HCT116 (cell line): Measurements from ENCODE around the gene HAPLN3. TPM values are rescaled to one million over a fixed set of nuclear protein-coding genes. Genes with fewer than 3 reads are reported as not detected.

Experiments used
- ATAC-seq: fragments of 200-7000 bp; cut with Tn5 transposase; 2 replicates; pipeline ENCODE4 v1.9.1; 2020; ENCODE audit warnings: mild to moderate bottlenecking, moderate library complexity
- BruUV-seq: library from RNA; stranded (reverse); fragments of 400-500 nt; replicated peaks from 2 replicates; lab custom pipeline; 2021; lab: Mats Ljungman, UMichigan
- CTCF ChIA-PET: fragments of 300-600 bp; sonication (Branson Sonifier 250); formaldehyde crosslinking; loops from one replicate; lab custom pipeline; 2021; ENCODE audit warnings: antibody characterized with exemption; lab: Charles Lee
- POLR2A ChIA-PET: fragments of 300-600, 350-600 bp; sonication (Branson Sonifier 250); formaldehyde crosslinking; loops from one replicate; lab custom pipeline; 2021; ENCODE audit warnings: antibody characterized with exemption; lab: Charles Lee
- RAD21 ChIA-PET, 2 experiments: fragments of 300-600 bp; sonication (Branson Sonifier 250); formaldehyde crosslinking; loops; one replicate each; lab custom pipeline; 2023; ENCODE audit warnings: low total read pairs in 2 of 2; ENCODE audit not compliant: uncharacterized antibody in 2 of 2, unreplicated experiment in 2 of 2, low non-redundant PET in 1 of 2; lab: Charles Lee
- DNase-seq: peaks from one replicate; pipeline ENCODE4 v3.0.0-alpha.2; 2010; ENCODE audit warnings: low read depth, low spot score
- H2AFZ ChIP-seq: fragments of 200-600 bp; shearing (Covaris generic), sonication (generic); 2 replicates; pipeline ENCODE4 v1.6.1; 2017; ENCODE audit warnings: low read depth, mixed run types, mixed read lengths, antibody characterized with exemption, low read length; ENCODE audit not compliant: poor library complexity, severe bottlenecking
- H3K27ac ChIP-seq: 2 replicates; pipeline ENCODE4 v1.5.1; 2012; ENCODE audit warnings: low read depth, low read length
- H3K27me3 ChIP-seq: fragments of 200-600 bp; sonication (generic); 2 replicates; pipeline ENCODE4 v1.6.1; 2016; ENCODE audit warnings: mixed run types, low read length, mixed read lengths; ENCODE audit not compliant: insufficient read depth
- H3K36me3 ChIP-seq, 2 experiments: fragments of 200-500 bp in 1 of 2; fragments of 200-600 bp in 1 of 2; sonication (Bioruptor generic) in 1 of 2; sonication (generic) in 1 of 2; 2 replicates each; pipeline versions ENCODE4 v1.5.1 to v1.6.1; 2014 to 2016; ENCODE audit warnings: low read length in 2 of 2, inconsistent platforms in 1 of 2, mixed read lengths in 1 of 2, mixed run types in 1 of 2; ENCODE audit not compliant: insufficient read depth in 2 of 2, control insufficient read depth in 1 of 2
- H3K4me1 ChIP-seq, 2 experiments: fragments of 200-600 bp in 1 of 2; sonication (generic) in 1 of 2; 2 replicates each; pipeline versions ENCODE4 v1.5.1 to v1.6.1; 2012 to 2017; ENCODE audit warnings: low read length in 2 of 2, inconsistent platforms in 1 of 2, mild to moderate bottlenecking in 1 of 2, mixed read lengths in 1 of 2, mixed run types in 1 of 2, moderate library complexity in 1 of 2; ENCODE audit not compliant: insufficient read depth in 2 of 2, control insufficient read depth in 1 of 2
- H3K4me2 ChIP-seq: fragments of 200-600 bp; sonication (generic); 2 replicates; pipeline ENCODE4 v1.6.1; 2017; ENCODE audit warnings: mixed run types, low read length, mixed read lengths
- H3K4me3 ChIP-seq, 2 experiments: fragments of 200-600 bp in 1 of 2; sonication (generic) in 1 of 2; replicated peaks in 1 of 2; 2 replicates each; pipeline ENCODE4 v1.5.1; 2011 to 2016; ENCODE audit warnings: low read length in 2 of 2, control low read depth in 1 of 2, low read depth in 1 of 2, mild to moderate bottlenecking in 1 of 2, mixed read lengths in 1 of 2, mixed run types in 1 of 2
- H3K79me2 ChIP-seq: fragments of 200-600 bp; sonication (generic); 2 replicates; pipeline ENCODE4 v1.6.1; 2017; ENCODE audit warnings: mild to moderate bottlenecking, mixed run types, low read length, moderate library complexity, mixed read lengths; ENCODE audit not compliant: insufficient read depth
- H3K9ac ChIP-seq: fragments of 200-600 bp; sonication (generic); 2 replicates; pipeline ENCODE4 v1.6.1; 2016; ENCODE audit warnings: low read length, mixed read lengths
- H3K9me2 ChIP-seq: fragments of 200-600 bp; sonication (generic), shearing (Covaris generic); 2 replicates; pipeline ENCODE4 v1.6.1; 2017; ENCODE audit warnings: mixed run types, mild to moderate bottlenecking, moderate library complexity; ENCODE audit not compliant: insufficient read depth
- H3K9me3 ChIP-seq, 2 experiments: fragments of 200-500 bp in 1 of 2; fragments of 200-600 bp in 1 of 2; sonication (Bioruptor generic) in 1 of 2; sonication (generic) in 1 of 2; 2 replicates each; pipeline ENCODE4 v1.6.1; 2014 to 2017; ENCODE audit warnings: low read length in 2 of 2, mixed read lengths in 2 of 2, inconsistent platforms in 1 of 2, low read depth in 1 of 2, mild to moderate bottlenecking in 1 of 2, mixed run types in 1 of 2, moderate library complexity in 1 of 2; ENCODE audit not compliant: control insufficient read depth in 1 of 2, insufficient read depth in 1 of 2
- H4K20me1 ChIP-seq: fragments of 200-600 bp; sonication (generic), shearing (Covaris generic); 2 replicates; pipeline ENCODE4 v1.6.1; 2017; ENCODE audit warnings: mixed run types, mild to moderate bottlenecking, moderate library complexity; ENCODE audit not compliant: insufficient read depth
- CBX3 ChIP-seq: IDR thresholded peaks from 2 replicates; pipeline ENCODE4 v1.6.1; 2012; ENCODE audit warnings: low read depth
- EGR1 ChIP-seq: IDR thresholded peaks from 2 replicates; pipeline ENCODE4 v1.6.1; 2012; ENCODE audit warnings: low read depth
- ELF1 ChIP-seq: IDR thresholded peaks from 2 replicates; pipeline ENCODE4 v1.6.1; 2012; ENCODE audit warnings: low read depth, borderline replicate concordance
- EZH2phosphoT487 ChIP-seq: fragments of 200-600 bp; IDR thresholded peaks from 2 replicates; pipeline ENCODE4 v1.6.1; 2018; ENCODE audit warnings: antibody characterized with exemption, borderline replicate concordance
- MAX ChIP-seq: IDR thresholded peaks from 2 replicates; pipeline ENCODE4 v1.6.1; 2012
- REST ChIP-seq: IDR thresholded peaks from 2 replicates; pipeline ENCODE4 v1.6.1; 2012; ENCODE audit warnings: low read depth
- SP1 ChIP-seq: IDR thresholded peaks from 2 replicates; pipeline ENCODE4 v1.6.1; 2012; ENCODE audit warnings: low read depth
- SRF ChIP-seq: IDR thresholded peaks from 2 replicates; pipeline ENCODE4 v1.6.1; 2012; ENCODE audit warnings: low read depth
- TCF7L2 ChIP-seq: IDR thresholded peaks from 2 replicates; pipeline ENCODE4 v1.7.0; 2011; ENCODE audit warnings: borderline replicate concordance, inconsistent platforms; ENCODE audit not compliant: insufficient read depth, insufficient read length; ENCODE audit errors: extremely low read depth
- YY1 ChIP-seq: IDR thresholded peaks from 2 replicates; pipeline ENCODE4 v1.6.1; 2011; ENCODE audit warnings: low read length, low read depth, moderate library complexity, mild to moderate bottlenecking; ENCODE audit not compliant: insufficient replicate concordance; ENCODE audit errors: extremely low read depth
- ZFX ChIP-seq: fragments of 450-650 bp; IDR thresholded peaks from 2 replicates; pipeline ENCODE4 v1.6.1; 2017
- intact Hi-C: fragments of 100-400 bp; cut with micrococcal nuclease; formaldehyde crosslinking; loops from 2 replicates; pipeline ENCODE4 v1.10.0; 2022
- total RNA-seq: library from RNA; stranded (reverse); gene quantifications from one replicate; pipeline ENCODE4 v1.2.1, GENCODE V29; 2021; ENCODE audit not compliant: unreplicated experiment

The HAPLN3 gene
- total RNA-seq, 1 experiment from 2014 or later, result 10.9 TPM

- DNase-seq (no peak), ATAC-seq (no peak)
- no peaks in the 10 kb centered on the region for H3K9me2 ChIP-seq
- ChIA-PET POLR2A (no interaction called here), CTCF (no interaction called here), RAD21 (no interaction called here)
- H3K27me3 ChIP-seq, result no peaks in the 10 kb centered on the region
- no peak overlapping the region for H3K9ac ChIP-seq
- H2AFZ ChIP-seq, result no peak overlapping the region
- no TSS peak for BruUV-seq
- no peaks in the 10 kb centered on the region for H3K36me3 ChIP-seq
- H3K79me2 ChIP-seq, result no peaks in the 10 kb centered on the region
- H4K20me1 ChIP-seq, result no peaks in the 10 kb centered on the region
- H3K4me1 ChIP-seq, result no peaks in the 10 kb centered on the region
- no peak overlapping the region for H3K4me2 ChIP-seq
- H3K27ac ChIP-seq, result no peak overlapping the region
- intact Hi-C loops, result no loop called here
- TF ChIP-seq YY1, result no peak
- TF ChIP-seq ZFX, result no peak
- no peak for TF ChIP-seq EGR1
- TF ChIP-seq ELF1, result no peak
- no peak for TF ChIP-seq TCF7L2
- TF ChIP-seq SP1, result no peak
- no peak for TF ChIP-seq SRF
- no peak for TF ChIP-seq EZH2phosphoT487
- no peak for TF ChIP-seq REST
- no peak for TF ChIP-seq CBX3
- TF ChIP-seq MAX, result no peak
- H3K4me3 ChIP-seq, result no peak overlapping the region
- H3K9me3 ChIP-seq, result no peaks in the 10 kb centered on the region
Measured at GRCh38 chr15:88940110-88940675, 44.8 kb upstream of the HAPLN3 start.
